HL-60/S4 treated with retinoic acid at 250 ng/mL for 4 days and 3 days (cell line): ENCODE data around the gene NLRC3.
"Not testable (repeated sequence)": the region's sequence is repeated elsewhere in the genome, so short reads cannot be mapped to it uniquely, and the experiment has no call there.

ENCODE experiments used
- in situ Hi-C: fragments of 300-500 bp; cut with MboI; formaldehyde crosslinking; loops from 2 replicates; pipeline ENCODE4 v1.7.0; 2022; ENCODE audit warnings: low sequenced_read_pairs

The NLRC3 gene

DNA sequence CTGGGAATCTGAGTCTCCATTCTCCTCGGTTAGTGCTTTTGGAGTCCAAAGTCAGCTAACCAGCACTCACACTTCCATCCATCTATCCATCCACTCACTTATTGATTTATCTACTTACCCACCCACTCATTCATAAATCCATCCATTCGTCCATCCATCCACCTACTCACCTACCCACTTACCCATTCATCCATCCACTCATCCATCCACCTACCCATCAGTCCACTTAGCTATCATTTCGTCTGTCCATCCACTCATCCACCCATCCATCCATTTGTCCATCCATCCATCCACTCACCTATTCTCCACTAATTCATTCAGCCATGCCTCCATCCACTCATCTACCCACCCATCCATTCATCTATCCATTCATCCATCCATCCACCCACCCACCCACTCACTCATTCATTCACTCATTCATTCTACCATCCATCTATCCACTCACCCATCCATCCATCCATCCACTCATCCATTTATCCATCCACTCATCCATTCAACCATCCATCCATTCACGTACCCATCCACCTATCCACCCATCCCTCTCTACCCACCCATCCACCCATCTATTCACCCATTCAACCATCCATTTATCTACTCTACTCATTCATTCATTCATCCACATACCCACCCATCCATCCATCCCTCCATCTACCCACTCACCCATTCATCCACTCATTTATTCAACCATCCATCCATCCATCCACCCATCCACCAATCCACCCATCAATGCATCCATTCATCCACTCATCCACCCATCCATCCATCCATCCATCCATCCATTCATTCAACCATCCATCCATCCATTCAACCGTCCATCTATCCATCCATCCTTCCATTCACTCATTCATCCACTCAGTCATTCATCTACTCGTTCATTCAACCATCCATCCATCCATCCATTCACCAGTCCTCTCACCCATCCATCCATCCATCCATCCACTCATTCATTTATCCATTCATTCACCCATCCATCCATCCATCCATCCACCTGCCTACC lies 26.1 kb downstream of the NLRC3 start:
- in situ Hi-C loops: no loop called here

DNA sequence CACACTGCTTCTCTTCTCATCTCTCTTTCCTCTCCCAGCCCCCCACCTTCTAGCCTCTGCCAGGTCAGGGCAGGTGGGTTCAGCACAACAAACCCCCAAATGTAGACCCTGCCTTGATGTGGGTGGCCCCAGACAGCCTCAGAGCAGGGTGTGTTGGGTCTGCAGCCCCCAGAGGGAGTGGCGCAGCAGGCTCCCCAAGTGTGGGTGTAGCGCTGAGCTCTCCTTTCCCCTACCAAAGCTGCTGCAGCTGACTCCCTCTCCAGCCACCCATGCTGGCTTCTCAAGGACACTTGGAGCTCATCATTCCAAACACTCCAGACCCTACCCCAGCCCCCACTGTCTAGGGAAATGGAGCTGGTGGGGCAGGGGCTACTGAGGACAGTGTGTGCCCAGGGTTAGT lies 27.3 kb downstream of the NLRC3 start:
- in situ Hi-C loops: no loop called here

DNA sequence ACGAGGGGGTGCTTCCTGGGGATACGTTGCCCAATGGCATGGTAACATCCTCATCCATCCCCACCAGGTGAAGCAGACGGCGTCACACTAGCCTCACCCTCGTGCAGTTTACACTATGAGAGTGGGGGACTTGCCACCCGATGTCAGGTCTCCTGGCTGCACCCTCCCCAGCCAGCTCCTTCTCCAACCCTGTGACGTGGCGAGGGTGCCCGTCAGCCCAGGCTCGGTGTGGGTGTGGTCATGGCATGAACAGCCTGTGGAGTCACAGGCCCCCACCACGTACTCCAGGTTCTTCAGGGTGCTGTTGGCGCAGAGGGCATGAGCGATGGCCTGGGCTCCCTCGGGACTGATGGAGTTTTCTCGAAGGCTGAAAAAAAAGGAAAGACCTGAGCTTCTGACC lies 28.3 kb downstream of the NLRC3 start:
- in situ Hi-C loops: no loop called here

DNA sequence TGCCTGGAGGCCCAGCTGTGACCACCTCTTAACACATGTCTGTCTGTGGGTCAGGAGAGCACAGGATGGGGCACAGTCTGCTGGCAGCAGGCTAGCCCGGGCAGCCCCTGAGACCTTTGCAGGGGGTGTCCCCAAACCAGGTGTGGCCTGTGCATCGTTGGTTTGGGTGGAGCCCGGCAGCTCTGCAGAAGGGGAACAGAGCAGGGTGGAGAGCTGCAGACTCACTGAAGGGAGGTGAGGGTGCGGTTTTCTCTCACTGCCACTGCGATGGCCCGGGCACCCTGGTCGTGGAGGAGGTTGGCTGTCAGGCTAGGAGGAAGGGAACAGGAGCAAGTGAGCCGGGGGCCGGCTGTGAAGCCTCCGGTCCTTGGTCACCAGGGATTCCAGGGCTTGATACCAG lies 28.8 kb downstream of the NLRC3 start:
- in situ Hi-C loops: no loop called here

DNA sequence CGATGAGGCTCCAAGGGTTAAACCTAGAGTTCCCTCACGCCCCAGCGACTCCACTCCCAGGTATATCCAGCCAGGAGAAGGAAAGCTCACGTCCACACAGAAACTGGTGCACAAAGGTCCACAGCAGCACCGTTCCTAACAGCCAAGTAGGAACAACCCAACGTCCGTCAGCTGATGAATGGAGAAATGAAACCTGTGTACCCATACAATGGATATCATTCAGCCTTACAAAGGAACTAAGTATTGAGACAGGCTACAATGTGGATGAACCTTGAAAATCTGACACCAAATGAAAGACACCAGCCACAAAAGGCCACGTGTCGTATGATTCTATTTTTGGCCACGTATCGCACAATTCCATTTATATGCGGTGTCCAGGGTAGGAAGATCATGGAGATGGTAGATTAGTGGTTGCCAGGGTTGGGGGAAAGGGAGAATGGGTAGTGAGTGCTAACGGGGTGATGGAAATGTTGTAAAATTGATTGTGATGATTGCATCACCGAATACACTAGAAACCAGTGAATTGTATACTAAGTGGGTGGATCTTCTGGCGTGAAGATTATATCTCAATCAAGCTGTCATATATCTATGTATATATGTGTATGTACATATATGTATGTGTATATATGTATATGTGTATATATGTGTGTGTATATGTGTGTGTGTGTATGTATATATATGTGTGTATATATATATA lies 30.1 kb downstream of the NLRC3 start:
- in situ Hi-C loops: no loop called here

DNA sequence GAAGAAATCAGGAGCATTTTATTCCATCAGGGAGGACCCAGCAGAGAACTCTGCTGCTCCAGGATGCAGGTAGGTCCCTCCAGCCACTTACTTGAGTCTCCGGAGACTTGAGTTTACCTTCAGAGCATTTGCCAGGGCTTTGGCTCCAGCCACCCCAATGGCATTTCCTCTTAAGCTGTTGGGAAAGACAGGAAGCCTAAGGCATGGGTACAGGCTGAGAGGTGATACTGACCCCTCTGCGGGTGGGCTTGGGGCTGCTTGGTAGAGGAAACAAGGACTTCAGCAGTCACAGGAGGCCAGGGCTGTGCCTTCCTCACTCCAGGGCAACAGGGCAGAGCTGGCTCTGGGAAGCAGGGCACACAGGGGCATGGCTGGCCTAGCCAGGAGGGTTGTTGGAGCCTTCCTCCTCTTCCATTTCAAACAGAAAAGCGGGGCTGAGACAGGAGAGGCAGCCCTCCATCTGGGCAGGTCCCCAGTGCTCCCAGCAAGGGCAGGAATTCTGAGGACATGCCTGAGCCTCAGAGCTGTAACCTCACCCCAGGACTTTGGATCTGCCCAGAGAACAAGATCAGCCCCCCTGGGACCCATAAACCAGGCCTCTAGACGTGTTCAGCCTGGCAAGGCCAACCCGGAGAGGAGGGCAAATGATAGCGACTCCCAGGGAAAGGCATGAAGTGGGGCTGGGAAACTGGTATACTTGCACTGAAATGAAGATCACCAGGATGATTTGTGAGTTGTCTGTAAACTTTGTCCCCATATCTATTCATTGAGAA lies 34.4 kb downstream of the NLRC3 start:
- in situ Hi-C loops: no loop called here

DNA sequence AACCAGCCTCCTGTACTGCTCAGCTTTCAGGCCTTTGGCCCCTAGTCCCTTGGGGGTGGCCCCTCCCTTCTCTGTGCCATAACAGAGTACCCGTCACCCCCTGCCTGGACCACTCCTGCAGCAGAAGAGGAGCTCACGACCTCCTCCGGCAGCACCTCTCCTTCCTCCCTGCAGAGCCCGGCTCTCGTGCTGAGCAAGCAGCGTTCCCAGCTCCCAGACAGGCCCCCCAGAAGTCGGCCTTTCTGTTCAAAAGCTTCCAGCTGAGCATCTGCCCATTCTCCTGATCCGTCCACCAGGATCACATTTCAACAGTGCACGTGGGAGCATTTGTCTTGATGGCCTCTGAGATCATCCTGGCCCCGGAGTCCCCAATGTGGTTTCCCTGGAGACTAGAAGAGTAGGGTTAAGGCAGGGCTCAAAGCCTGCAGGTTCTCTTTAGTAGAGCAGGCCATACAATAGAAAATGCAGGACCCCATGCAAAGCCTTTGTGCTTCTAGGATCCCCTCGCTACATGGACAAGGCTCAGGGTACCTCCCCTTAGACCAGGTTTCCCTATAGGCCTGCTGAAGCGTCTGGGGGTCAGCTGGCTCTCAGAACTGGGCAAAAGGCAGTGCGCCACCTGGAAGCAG lies 35.6 kb downstream of the NLRC3 start:
- in situ Hi-C loops: no loop called here

DNA sequence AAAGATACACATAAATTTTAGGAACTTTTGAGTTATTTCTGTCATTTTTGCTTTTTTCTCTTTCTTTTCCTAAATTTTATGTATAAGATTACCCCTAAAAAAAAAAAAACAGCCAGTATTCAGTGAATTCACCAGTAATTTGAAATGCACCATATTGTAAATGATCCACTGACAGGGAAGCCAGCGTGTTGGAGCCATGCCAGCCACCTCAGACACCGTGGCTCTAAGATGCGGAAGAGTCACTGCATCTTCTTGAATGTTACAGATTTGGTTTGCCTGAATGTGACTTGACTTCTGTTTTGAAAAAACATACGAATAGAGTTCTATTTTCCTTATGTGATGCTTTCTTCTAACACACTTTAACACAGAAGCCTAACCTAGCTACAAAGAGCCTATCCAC lies 39.0 kb downstream of the NLRC3 start:
- in situ Hi-C loops: no loop called here

DNA sequence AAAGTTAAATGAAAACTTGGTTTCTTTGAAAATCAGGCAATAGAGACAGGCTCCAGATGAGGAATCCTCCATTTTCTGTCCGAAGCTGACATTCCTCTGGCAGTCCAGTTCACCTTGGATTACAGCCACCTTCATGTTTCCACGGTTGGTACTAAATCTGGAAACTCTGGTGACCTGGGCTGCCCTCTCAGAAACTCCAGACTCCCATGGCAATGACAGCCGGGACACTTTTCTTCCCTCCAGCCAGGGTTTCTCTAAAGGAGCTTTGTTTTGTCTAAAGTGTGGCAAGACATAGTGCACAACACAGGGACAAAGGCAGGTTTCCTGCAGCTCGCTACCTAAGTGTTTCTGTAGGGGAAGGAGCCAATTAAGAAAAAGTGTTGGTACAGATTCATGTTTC lies 40.4 kb downstream of the NLRC3 start:
- in situ Hi-C loops: no loop called here

DNA sequence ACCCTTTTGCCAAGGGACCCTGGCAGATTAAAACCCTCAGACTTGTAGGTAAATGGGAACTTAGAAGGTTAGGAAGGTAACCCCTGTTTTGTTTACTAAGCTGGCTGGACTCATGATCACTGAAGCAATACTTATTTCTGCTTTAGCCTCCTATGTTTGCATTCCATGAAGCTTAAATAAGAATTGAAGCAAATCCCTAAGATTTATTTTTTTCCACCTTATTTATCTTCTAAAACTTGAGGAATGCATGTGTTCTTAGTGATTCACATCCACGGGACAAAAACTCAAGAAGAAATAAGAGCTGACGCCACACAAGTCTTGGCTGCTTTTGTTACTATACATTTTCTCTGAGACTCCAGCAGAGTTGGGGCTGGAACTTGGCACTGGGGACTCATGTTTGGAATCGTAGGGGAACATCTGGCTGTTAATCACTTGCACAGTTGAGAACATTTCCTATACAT lies 40.9 kb downstream of the NLRC3 start:
- in situ Hi-C loops: no loop called here

DNA sequence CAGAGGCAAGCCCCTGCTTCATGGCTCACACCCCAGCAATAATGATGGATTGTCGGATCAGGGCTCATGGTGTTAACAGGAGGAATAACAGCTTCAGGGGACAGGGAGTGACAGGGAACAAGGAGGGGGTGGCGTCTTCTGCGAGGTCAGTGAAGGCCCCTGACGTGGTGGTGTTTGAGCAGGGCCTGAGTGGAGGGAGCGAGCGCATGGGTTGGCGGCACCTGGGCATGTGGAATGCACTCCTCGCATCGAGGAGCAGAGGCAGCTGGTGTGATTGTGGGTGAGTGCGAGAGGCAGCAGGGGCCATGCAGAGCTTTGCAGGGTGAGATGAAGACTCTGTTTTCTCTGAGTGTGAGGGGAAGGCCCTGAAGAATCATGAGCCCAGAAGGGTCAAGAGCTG lies 43.1 kb downstream of the NLRC3 start:
- in situ Hi-C loops: no loop called here

DNA sequence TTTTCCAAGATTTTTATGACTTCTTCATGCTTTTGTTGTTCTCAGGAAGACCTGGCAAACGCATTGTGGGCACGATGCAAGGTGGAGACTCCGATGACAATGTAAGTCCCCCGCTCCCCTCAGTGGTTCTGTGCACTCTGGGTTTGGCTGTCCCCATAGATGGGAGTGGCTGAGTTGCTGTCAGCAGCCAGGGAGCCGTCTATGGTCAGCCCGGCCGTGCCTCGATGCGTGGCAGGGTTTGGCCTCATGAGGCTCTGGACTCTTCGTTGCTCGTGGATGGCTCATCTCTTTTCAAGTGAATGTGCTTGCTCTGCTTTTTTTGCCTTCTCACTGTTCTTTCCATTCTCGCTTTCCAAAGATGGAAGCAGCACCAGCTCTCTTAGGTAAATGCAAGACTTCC lies 44.5 kb downstream of the NLRC3 start:
- in situ Hi-C loops: no loop called here

DNA sequence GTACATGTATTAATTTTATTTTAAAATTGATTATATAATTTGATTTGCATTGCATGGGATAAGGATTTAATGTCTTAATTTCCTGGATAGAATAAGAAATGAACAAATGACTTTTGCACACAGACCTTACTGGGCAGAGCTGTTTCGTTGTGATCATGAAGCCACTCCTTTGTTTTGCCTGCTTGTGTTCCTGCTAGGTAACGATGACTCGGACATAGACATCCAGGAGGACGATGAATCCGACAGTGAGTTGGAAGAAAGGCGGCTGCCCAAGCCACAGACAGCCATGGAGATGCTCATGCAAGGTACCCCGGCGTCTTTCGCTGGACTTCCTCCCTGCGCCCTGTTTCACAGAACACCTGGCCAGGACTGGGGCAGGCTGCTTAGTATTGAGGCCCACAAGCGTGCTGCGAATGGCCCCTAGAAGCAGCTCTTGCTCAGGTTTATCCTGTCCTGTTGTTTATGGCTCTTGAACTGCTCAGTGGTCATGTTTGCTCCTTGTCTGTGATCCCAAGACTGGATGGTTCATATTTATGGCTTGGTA lies 46.8 kb downstream of the NLRC3 start:
- in situ Hi-C loops: no loop called here

DNA sequence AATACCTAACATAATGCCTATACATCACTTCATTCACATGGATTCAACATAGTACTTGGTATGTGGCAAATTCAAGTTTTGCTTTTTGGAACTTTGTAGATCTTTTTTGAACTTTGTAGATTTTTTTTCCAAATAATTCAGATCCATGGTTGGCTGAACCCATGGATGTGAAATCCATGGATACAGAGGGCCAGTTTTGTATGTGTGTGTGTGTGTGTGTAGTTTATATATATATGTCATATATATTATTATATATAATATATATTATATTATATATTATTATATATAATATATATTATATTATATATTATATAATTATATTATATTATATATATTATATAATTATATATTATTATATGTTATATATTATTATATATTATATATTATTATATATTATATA lies 48.0 kb downstream of the NLRC3 start:
- in situ Hi-C loops: no loop called here

DNA sequence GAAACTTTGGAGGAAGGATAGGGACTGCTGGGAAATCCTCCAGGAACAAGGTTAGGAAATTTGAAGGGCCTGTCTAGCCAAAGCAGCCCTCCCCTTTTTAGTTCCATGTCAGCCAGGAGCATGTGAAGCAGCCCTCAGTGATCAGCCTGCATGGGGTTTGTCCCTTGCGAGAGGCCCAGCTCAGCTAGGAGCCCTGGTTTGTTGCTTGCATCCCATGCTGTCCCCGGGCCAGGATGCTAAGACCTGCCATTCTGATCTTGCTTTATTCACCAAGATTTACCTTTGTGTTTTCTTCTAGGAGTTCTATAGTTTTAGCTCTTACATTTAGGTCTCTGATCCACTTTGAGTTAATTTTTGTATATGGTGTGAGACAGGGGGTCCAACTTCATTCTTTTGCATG lies 48.8 kb downstream of the NLRC3 start:
- in situ Hi-C loops: no loop called here

DNA sequence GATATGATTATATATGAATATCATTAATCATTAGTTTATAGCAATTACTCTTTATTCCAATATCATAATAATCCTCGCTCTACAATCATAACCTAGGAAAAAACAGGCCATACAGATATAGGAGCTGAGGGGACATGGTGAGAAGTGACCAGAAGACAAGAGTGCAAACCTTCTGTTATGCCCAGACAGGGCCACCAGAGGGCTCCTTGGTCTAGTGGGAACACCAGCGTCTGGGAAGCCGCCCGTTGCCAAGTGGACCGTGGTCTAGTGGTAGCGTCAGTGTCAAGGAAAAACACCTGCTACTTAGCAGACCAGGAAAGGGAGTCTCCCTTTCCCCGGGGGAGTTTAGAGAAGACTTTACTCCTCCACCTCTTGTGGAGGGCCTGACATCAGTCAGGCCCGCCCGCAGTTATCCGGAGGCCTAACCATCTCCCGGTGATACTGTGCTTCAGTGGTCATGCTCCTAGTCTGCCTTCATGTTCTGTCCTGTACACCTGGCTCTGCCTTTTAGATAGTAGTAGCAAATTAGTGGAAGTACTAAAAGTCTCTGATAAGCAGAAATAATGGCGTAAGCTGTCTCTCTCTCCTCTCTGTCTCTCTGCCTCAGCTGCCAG lies 49.9 kb downstream of the NLRC3 start:
- in situ Hi-C loops: not testable (repeated sequence)

DNA sequence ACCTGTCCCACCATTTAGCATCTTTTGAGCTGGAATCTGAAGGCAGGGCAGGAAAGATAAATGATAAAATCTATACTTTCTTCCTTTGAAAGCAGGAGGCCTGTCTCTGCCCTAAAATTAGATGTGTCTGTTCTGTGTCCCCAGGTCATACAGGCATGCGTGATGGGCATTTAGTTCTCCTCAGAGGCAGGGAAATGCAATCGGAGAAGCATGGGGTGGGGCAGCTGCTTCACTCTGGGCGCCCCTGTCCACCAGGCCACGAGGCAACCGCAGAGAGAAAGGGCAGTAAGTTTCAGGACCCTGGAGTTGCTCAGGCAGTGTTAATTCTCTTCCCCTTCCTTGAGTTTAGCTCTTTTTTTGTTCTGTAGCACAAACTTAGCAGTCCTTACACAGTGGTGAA lies 51.3 kb downstream of the NLRC3 start:
- in situ Hi-C loops: no loop called here

DNA sequence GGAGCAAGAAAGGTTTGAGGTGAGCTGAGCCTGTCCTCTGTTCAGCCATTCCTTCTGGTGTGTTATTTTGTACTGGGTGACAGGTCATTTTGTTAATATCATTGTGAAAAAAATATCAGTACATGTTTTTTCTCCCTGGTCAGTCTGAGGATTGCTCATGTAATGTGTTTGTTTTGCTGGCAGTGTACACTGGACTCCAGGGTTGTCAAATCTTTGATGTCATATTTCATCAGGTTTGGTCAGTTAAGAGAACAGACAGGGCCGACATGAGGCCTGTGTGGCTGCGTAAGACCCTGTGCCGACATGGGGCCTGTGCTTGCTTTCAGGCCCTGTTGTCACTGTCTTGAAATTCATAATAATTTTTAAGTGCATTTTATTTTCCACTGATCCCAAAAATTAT lies 53.9 kb downstream of the NLRC3 start:
- in situ Hi-C loops: no loop called here

DNA sequence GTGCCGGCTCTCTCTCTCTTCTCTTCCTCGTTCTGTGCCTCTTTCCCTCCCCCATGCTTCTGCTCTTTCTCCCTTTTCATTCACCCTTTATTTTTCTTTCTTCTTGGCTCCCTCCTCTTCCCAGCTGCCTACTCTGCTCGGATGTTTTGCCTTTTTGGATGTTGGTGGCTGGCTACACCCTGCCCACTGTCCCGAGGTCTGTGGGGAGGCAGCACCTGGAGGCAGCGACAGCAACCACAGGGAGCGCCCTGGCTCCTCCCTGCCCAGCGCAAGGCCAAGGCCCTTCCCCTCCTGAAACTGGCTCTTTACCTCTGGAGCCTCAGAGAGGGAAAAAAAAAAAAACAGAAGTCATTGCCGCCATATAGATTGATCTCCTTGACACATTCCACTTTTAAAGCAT lies 56.4 kb downstream of the NLRC3 start:
- in situ Hi-C loops: no loop called here

DNA sequence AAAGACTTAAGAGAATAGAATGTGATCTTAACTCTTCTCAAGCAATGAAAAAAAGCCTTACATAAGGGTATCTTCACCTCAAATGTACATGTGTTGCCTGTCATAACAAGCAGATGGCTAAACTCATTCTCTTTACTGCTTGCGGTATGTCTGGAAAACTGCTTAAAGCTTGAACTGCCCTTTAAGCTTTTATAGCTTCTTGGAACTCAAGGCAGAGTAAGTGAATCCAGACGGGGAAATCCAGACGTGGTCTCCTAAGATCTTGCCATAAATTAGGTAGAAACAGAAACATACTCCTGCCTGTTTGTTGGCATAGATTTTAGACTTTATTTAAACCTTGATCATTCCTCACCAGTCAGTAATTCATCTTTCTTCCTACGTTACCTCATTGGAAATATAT lies 56.8 kb downstream of the NLRC3 start:
- in situ Hi-C loops: no loop called here
